Hepatocyte (in vitro differentiated cells): Measurements from ENCODE around the gene WDFY2. TPM values are rescaled to one million over a fixed set of nuclear protein-coding genes. Genes with fewer than 3 reads are reported as not detected.
"Not testable (repeated sequence)": the region's sequence is repeated elsewhere in the genome, so short reads cannot be mapped to it uniquely, and the experiment has no call there.

Source experiments
- DNase-seq: peaks from one replicate; pipeline ENCODE4 v3.0.0-alpha.2; 2016; ENCODE audit warnings: low spot score
- H2AFZ ChIP-seq: fragments of 200-600 bp; sonication (generic); 2 replicates; pipeline ENCODE4 v1.6.0; 2016; ENCODE audit warnings: antibody characterized with exemption, mild to moderate bottlenecking
- H3K27ac ChIP-seq: fragments of 200-600 bp; sonication (generic); 2 replicates; pipeline ENCODE4 v1.5.1; 2016; ENCODE audit warnings: mild to moderate bottlenecking
- H3K27me3 ChIP-seq: fragments of 200-600 bp; sonication (generic); 2 replicates; pipeline ENCODE4 v1.6.1; 2016
- H3K36me3 ChIP-seq: fragments of 200-600 bp; sonication (generic); replicated peaks from 2 replicates; pipeline ENCODE4 v1.5.1; 2016; ENCODE audit warnings: low read depth; ENCODE audit not compliant: insufficient read depth
- H3K4me1 ChIP-seq: fragments of 200-600 bp; sonication (generic); 2 replicates; pipeline ENCODE4 v1.5.1; 2016; ENCODE audit warnings: mild to moderate bottlenecking, moderate library complexity; ENCODE audit not compliant: insufficient read depth
- H3K4me2 ChIP-seq: fragments of 200-600 bp; sonication (generic); 2 replicates; pipeline ENCODE4 v1.6.0; 2016
- H3K4me3 ChIP-seq: fragments of 200-600 bp; sonication (generic); 2 replicates; pipeline ENCODE4 v1.5.1; 2016; ENCODE audit warnings: mild to moderate bottlenecking
- H3K79me2 ChIP-seq: fragments of 200-600 bp; sonication (generic); 2 replicates; pipeline ENCODE4 v1.6.0; 2017; ENCODE audit warnings: mild to moderate bottlenecking
- H3K9me2 ChIP-seq: fragments of 200-600 bp; sonication (generic); replicated peaks from 2 replicates; pipeline ENCODE4 v1.6.0; 2017; ENCODE audit warnings: mild to moderate bottlenecking; ENCODE audit not compliant: insufficient read depth
- H3K9me3 ChIP-seq: fragments of 200-600 bp; sonication (generic); 2 replicates; pipeline ENCODE4 v1.5.1; 2016; ENCODE audit warnings: low read depth, mild to moderate bottlenecking
- H4K20me1 ChIP-seq: fragments of 200-600 bp; sonication (generic); 2 replicates; pipeline ENCODE4 v1.6.0; 2016; ENCODE audit warnings: mild to moderate bottlenecking; ENCODE audit not compliant: insufficient read depth, poor library complexity, severe bottlenecking
- EZH2 ChIP-seq: fragments of 200-600 bp; sonication (generic); IDR thresholded peaks from 2 replicates; pipeline ENCODE4 v1.6.1; 2016; ENCODE audit warnings: antibody characterized with exemption, mild to moderate bottlenecking, borderline replicate concordance
- EZH2phosphoT487 ChIP-seq: fragments of 200-600 bp; sonication (generic); IDR thresholded peaks from one replicate; pipeline ENCODE4 v1.6.1; 2018; ENCODE audit warnings: antibody characterized with exemption, mild to moderate bottlenecking, low read depth, moderate library complexity; ENCODE audit not compliant: unreplicated experiment, severe bottlenecking
- WGBS: methylation state at CpG from one replicate; pipeline ENCODE4 v1.1.6; 2016; ENCODE audit warnings: low lambda C conversion rate; ENCODE audit errors: missing lambda C conversion rate; 5-methylcytosine and 5-hydroxymethylcytosine counted together
- polyA plus RNA-seq: library from polyadenylated mRNA; unstranded; fragments of >200 nt; fragmentation: Nextera tagmentation; extraction: Ambion mirVana; gene quantifications from 2 replicates; pipeline ENCODE4 v1.2.1, GENCODE V29; 2016
- total RNA-seq: library from RNA; depleted of rRNA; stranded (reverse); fragments of >200 nt; gene quantifications from 2 replicates; pipeline ENCODE4 v1.2.3, GENCODE V29; 2014
- TF ChIP-seq, protein P1 (sequence below): fragments of 200-600 bp; sonication (generic); IDR thresholded peaks from 2 replicates; pipeline ENCODE4 v1.5.1; 2016; ENCODE audit warnings: antibody characterized with exemption, mild to moderate bottlenecking; ENCODE audit not compliant: poor library complexity

WDFY2 gene
- total and polyA plus RNA-seq, 2 experiments from 2014 or later, result 9.0 to 9.1 TPM

DNA sequence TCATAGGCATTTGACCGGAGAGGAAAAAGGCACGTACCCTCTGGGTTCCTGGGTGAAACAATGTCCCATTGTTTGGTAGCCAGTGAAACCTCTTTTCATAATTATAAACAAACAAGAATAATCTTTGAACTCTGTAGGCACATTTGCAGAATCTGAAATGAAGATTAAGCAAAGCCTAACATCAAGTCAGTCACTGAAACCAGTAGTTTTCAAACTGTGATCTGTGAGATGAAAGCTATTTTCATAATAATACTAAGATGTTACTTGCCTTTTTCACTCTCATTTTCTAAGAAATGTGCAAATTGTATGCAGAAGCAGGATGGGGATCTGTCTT is 105.4 kb downstream of the WDFY2 start:
- WGBS, result 33% methylated on average over 2 of the region's 2 CpGs
- H3K9me3 ChIP-seq, result no peaks in the 10 kb centered on the region
- no peaks in the 10 kb centered on the region for H4K20me1 ChIP-seq
- no peak overlapping the region for H2AFZ ChIP-seq
- H3K27me3 ChIP-seq, result no peaks in the 10 kb centered on the region
- DNase-seq, result no peak
- H3K79me2 ChIP-seq, result no peaks in the 10 kb centered on the region
- no peak overlapping the region for H3K4me3 ChIP-seq
- no peaks in the 10 kb centered on the region for H3K4me1 ChIP-seq
- no peaks in the 10 kb centered on the region for H3K36me3 ChIP-seq
- no peaks in the 10 kb centered on the region for H3K9me2 ChIP-seq
- no peak overlapping the region for H3K27ac ChIP-seq
- H3K4me2 ChIP-seq, result no peak overlapping the region
- TF ChIP-seq, protein P1, sequence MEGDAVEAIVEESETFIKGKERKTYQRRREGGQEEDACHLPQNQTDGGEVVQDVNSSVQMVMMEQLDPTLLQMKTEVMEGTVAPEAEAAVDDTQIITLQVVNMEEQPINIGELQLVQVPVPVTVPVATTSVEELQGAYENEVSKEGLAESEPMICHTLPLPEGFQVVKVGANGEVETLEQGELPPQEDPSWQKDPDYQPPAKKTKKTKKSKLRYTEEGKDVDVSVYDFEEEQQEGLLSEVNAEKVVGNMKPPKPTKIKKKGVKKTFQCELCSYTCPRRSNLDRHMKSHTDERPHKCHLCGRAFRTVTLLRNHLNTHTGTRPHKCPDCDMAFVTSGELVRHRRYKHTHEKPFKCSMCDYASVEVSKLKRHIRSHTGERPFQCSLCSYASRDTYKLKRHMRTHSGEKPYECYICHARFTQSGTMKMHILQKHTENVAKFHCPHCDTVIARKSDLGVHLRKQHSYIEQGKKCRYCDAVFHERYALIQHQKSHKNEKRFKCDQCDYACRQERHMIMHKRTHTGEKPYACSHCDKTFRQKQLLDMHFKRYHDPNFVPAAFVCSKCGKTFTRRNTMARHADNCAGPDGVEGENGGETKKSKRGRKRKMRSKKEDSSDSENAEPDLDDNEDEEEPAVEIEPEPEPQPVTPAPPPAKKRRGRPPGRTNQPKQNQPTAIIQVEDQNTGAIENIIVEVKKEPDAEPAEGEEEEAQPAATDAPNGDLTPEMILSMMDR, result no peak
- TF ChIP-seq EZH2 (no peak), EZH2phosphoT487 (no peak)

DNA sequence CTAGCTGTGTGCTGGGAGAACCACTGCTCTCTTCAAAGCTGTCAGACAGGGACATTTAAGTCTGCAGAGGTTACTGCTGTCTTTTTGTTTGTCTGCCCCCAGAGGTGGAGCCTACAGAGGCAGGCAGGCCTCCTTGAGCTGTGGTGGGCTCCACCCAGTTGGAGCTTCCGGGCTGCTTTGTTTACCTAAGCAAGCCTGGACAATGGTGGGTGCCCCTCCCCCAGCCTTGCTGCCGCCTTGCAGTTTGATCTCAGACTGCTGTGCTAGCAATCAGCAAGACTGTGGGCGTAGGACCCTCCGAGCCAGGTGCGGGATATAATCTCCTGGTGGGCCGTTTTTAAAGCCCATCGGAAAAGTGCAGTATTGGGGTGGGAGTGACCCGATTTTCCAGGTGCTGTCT is 111.4 kb downstream of the WDFY2 start:
- not testable (repeated sequence) for H3K9me3 ChIP-seq, H3K36me3 ChIP-seq, H3K27me3 ChIP-seq, H2AFZ ChIP-seq, H3K4me1 ChIP-seq, H3K9me2 ChIP-seq, H3K4me3 ChIP-seq, DNase-seq, H3K79me2 ChIP-seq, H4K20me1 ChIP-seq, H3K27ac ChIP-seq, H3K4me2 ChIP-seq
- 74% methylated on average over 8 of the region's 8 CpGs for WGBS

DNA sequence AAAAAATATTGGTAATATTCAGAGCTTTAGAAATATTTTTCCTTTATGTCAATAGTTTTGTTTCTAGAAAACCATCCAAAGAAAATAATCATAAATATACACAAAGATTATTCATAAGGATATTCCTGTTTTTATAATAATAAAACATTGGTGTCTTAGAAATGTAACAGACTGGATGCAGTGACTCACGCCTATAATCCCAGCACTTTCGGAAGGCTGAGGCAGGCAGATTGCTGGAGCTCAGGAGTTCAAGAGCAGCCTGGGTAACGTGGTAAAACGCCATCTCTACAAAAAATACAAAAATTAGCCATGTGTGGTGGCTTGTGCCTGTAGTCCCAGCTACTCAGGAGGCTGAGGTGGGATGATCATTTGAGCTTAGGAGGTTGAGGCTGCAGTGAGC is 112.9 kb downstream of the WDFY2 start:
- no peak overlapping the region for H3K4me2 ChIP-seq
- H3K9me2 ChIP-seq, result no peaks in the 10 kb centered on the region
- H3K27ac ChIP-seq, result no peak overlapping the region

DNA sequence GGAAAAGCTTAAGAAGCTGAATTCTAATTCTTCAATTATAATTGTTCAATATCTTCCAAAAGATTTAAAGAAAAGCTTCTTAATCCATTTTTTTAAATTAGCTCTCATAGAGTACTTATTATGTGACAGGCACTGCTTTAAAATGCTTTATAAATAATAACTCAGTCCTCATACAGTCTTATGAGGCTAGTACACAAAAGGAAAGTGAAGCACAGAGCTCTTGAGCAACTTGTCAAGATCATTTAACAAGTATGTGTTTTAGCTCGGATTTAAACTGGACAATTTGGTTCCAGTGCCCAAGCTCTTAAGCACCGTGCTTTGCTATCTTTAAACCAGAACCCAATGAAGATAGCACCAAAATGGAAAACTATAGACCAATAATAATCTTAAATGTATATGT is 113.6 kb downstream of the WDFY2 start:
- Histone ChIP-seq H3K9me3 (no peaks in the 10 kb centered on the region), H4K20me1 (no peaks in the 10 kb centered on the region), H3K27ac (no peak overlapping the region), H3K4me1 (no peaks in the 10 kb centered on the region), H3K4me2 (no peak overlapping the region), H3K27me3 (no peaks in the 10 kb centered on the region), H2AFZ (no peak overlapping the region), H3K36me3 (no peaks in the 10 kb centered on the region), H3K79me2 (no peaks in the 10 kb centered on the region), H3K9me2 (no peaks in the 10 kb centered on the region), H3K4me3 (no peak overlapping the region)
- TF ChIP-seq EZH2 (no peak), EZH2phosphoT487 (no peak)
- TF ChIP-seq, protein P1, result no peak
- 74% methylated on average over 2 of the region's 2 CpGs for WGBS
- no peak for DNase-seq

More for the DNA sequence above, 112.9 kb downstream of the WDFY2 start:
- no peaks in the 10 kb centered on the region for H3K9me3 ChIP-seq
- H3K4me3 ChIP-seq, result no peak overlapping the region
- no peaks in the 10 kb centered on the region for H4K20me1 ChIP-seq
- WGBS, result 80% methylated on average over 4 of the region's 4 CpGs
- no peak overlapping the region for H2AFZ ChIP-seq
- no peaks in the 10 kb centered on the region for H3K79me2 ChIP-seq
- TF ChIP-seq EZH2phosphoT487, result no peak
- TF ChIP-seq EZH2, result no peak
- TF ChIP-seq, protein P1, result no peak
- H3K27me3 ChIP-seq, result no peaks in the 10 kb centered on the region
- DNase-seq, result no peak
- no peaks in the 10 kb centered on the region for H3K36me3 ChIP-seq
- no peaks in the 10 kb centered on the region for H3K4me1 ChIP-seq
